NCI-H2227 (cell line): ENCODE results near the gene PMEPA1.

Experiments
- DNase-seq: peaks from one replicate; lab custom pipeline; 2025; ENCODE audit not compliant: unreplicated experiment; lab: John Stamatoyannopoulos, UW

The PMEPA1 gene

GRCh38 chr20:57695012-57695411, 14.8 kb downstream of the PMEPA1 start:
- DNase-seq = no peak

GRCh38 chr20:57694481-57694880, 15.3 kb downstream of the PMEPA1 start:
- no peak for DNase-seq

- DNase-seq = no peak
Observed at GRCh38 chr20:57693670-57694329, 16.0 kb downstream of the PMEPA1 start.

- no peak for DNase-seq
Observed at GRCh38 chr20:57693002-57693582, 16.7 kb downstream of the PMEPA1 start.

- no peak for DNase-seq
Observed at GRCh38 chr20:57692393-57692792, 17.4 kb downstream of the PMEPA1 start.

GRCh38 chr20:57691699-57692098, 18.1 kb downstream of the PMEPA1 start:
- no peak for DNase-seq

GRCh38 chr20:57690525-57690924, 19.3 kb downstream of the PMEPA1 start:
- no peak for DNase-seq

- DNase-seq = no peak
Observed at GRCh38 chr20:57689745-57690481, 19.9 kb downstream of the PMEPA1 start.

GRCh38 chr20:57688864-57689263, 21.0 kb downstream of the PMEPA1 start:
- DNase-seq = no peak

- no peak for DNase-seq
Observed at GRCh38 chr20:57688295-57688694, 21.5 kb downstream of the PMEPA1 start.

GRCh38 chr20:57686931-57687652, 22.7 kb downstream of the PMEPA1 start:
- no peak for DNase-seq

- no peak for DNase-seq
Observed at GRCh38 chr20:57685146-57685758, 24.6 kb downstream of the PMEPA1 start.

GRCh38 chr20:57684808-57685140, 25.0 kb downstream of the PMEPA1 start:
- no peak for DNase-seq

- DNase-seq = no peak
Observed at GRCh38 chr20:57683881-57684807, 25.7 kb downstream of the PMEPA1 start.

- DNase-seq = no peak
Observed at GRCh38 chr20:57683287-57683686, 26.5 kb downstream of the PMEPA1 start.

- no peak for DNase-seq
Observed at GRCh38 chr20:57682184-57683101, 27.4 kb downstream of the PMEPA1 start.

GRCh38 chr20:57680934-57681914, 28.6 kb downstream of the PMEPA1 start:
- DNase-seq = no peak

- DNase-seq = no peak
Observed at GRCh38 chr20:57680131-57680716, 29.6 kb downstream of the PMEPA1 start.
